Activated naive CD4-positive, alpha-beta T cell treated with anti-CD3 and anti-CD28 coated beads, Interleukin-2, amount 50 U/mL, for 24 hours (primary cell): ENCODE measurements around the gene RAMP3.
"Not testable (repeated sequence)": the region's sequence is repeated elsewhere in the genome, so short reads cannot be mapped to it uniquely, and the experiment has no call there.

Experiments used
- H3K27ac Mint-ChIP-seq: one replicate; pipeline ENCODE4 v1.8.0; 2021; ENCODE audit warnings: mild to moderate bottlenecking, mixed read lengths
- H3K27me3 Mint-ChIP-seq: one replicate; pipeline ENCODE4 v1.8.0; 2021; ENCODE audit warnings: mixed read lengths
- H3K36me3 Mint-ChIP-seq: one replicate; pipeline ENCODE4 v1.8.0; 2021; ENCODE audit warnings: mixed read lengths
- H3K4me1 Mint-ChIP-seq: one replicate; pipeline ENCODE4 v1.8.0; 2021; ENCODE audit warnings: mixed read lengths
- H3K4me3 Mint-ChIP-seq: one replicate; pipeline ENCODE4 v1.8.0; 2021; ENCODE audit warnings: mild to moderate bottlenecking, mixed read lengths
- H3K9me3 Mint-ChIP-seq: one replicate; pipeline ENCODE4 v1.8.0; 2021; ENCODE audit warnings: mixed read lengths

Gene RAMP3, protein sequence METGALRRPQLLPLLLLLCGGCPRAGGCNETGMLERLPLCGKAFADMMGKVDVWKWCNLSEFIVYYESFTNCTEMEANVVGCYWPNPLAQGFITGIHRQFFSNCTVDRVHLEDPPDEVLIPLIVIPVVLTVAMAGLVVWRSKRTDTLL

DNA sequence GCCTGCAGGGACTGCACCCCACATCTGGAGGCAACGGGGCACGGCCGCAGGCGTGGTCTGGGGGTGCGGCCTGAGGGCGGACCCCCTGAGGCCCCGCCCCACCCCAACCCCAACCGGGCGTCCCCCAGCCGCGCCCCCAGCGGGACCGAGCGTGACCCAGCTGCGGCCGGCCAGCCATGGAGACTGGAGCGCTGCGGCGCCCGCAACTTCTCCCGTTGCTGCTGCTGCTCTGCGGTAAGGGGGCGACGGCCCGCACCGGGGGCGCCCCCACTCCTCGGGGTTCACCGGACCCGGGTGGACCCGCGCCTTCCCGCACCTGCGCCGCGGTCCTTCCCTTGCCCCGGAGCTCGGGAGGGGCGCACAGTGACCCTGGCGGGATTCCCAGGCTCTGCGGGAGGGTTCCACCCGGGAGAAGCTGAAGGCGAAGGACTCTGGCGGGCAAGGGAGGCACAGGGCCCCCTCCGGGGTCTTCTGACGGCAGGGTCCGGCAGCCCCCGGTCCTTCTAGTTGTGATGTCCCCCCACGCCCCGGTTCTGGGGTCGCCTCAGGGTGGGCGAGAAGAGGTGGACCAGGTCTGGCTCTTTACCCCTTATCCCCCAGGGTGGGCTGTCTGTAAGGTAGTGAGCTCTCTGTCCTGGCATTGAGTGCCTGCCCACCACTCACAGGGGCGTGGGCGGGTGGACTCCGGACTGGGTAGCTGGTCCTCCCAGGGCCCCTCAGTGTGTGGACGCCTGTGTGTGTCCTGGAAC is at the start of gene RAMP3:
Gene RAMP3, plus strand, starts transcription at position 139 of the 749 bp plus-strand sequence. Its CDS starts 38 bp downstream, at position 177.
- Mint-ChIP-seq H3K27me3 (peaks cover 12% of the 10 kb centered on the region), H3K9me3 (no peaks in the 10 kb centered on the region), H3K27ac (no peak within 1 kb of the TSS), H3K4me3 (no peak within 1 kb of the TSS), H3K4me1 (peaks cover 6% of the 10 kb centered on the region), H3K36me3 (no peaks in the 10 kb centered on the region)

DNA sequence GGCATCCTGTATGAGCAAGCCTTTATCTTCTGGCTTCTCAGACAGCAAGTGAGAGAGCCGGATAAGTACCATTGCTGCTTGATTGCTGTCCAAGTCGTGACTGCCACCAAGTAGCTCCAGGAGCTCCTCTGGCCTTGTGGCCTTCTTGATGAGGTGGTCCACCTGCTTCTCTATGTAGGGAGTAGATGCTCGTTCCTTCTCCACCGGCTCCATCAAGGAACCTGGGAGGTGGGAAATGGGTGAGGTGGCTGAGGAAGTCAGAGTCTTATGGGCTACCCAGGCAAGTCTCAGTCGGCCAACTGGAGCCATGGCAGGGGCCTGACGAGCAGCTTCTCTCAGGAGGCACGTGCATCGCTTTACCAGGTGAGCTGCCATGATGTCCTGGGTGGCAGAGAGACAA is 48.7 kb upstream of the RAMP3 start:
- Mint-ChIP-seq H3K36me3 (peaks cover 24% of the 10 kb centered on the region), H3K4me3 (peak overlapping the region; percentile 78), H3K27ac (peak overlapping the region; percentile 72), H3K9me3 (no peaks in the 10 kb centered on the region), H3K27me3 (no peaks in the 10 kb centered on the region), H3K4me1 (peaks cover 52% of the 10 kb centered on the region)

- peaks cover 42% of the 10 kb centered on the region for H3K4me1 Mint-ChIP-seq
- peaks cover 24% of the 10 kb centered on the region for H3K36me3 Mint-ChIP-seq
- no peaks in the 10 kb centered on the region for H3K27me3 Mint-ChIP-seq
- peak within 1 kb of the TSS; percentile 96 for H3K4me3 Mint-ChIP-seq
- H3K9me3 Mint-ChIP-seq = no peaks in the 10 kb centered on the region
- peak within 1 kb of the TSS; percentile 98 for H3K27ac Mint-ChIP-seq
Observed at GRCh38 chr7:45111298-45112223, 46.0 kb upstream of the RAMP3 start, which contains the start of gene TBRG4. Gene TBRG4 (minus strand): TSS chr7:45111697. CDS start chr7:45109237, 2,460 bp downstream.

- Mint-ChIP-seq H3K27me3 (no peaks in the 10 kb centered on the region), H3K4me3 (peak overlapping the region; percentile 66), H3K9me3 (no peaks in the 10 kb centered on the region), H3K27ac (no peak overlapping the region), H3K4me1 (peaks cover 32% of the 10 kb centered on the region), H3K36me3 (peaks cover 19% of the 10 kb centered on the region)
Observed at GRCh38 chr7:45112648-45113047, 44.9 kb upstream of the RAMP3 start.

- not testable (repeated sequence) for H3K36me3 Mint-ChIP-seq, H3K9me3 Mint-ChIP-seq, H3K27ac Mint-ChIP-seq, H3K27me3 Mint-ChIP-seq, H3K4me3 Mint-ChIP-seq
- H3K4me1 Mint-ChIP-seq = peaks cover 17% of the 10 kb centered on the region
Observed at GRCh38 chr7:45114257-45114656, 43.3 kb upstream of the RAMP3 start.

DNA sequence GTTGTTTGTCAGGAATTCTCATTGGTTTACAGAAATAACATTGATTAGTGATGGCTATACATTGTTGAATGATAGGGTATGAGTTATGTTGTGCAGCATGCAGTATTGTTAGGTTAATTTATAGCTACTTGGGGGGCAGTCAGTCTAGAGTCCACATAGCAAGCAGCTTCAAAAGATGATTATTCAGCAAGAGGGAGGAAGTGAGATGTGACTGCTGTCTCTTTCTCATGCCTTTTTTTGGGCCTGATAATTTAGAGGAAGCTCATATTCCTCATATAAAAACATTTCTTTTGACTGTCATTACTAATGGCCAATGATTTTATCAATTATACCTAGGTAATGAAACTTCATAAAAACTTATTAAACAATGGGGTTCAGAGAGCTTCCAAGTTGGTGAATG is 42.7 kb upstream of the RAMP3 start:
- H3K36me3 Mint-ChIP-seq = peaks cover 7% of the 10 kb centered on the region
- no peak overlapping the region for H3K4me3 Mint-ChIP-seq
- H3K27ac Mint-ChIP-seq = no peak overlapping the region
- H3K9me3 Mint-ChIP-seq = no peaks in the 10 kb centered on the region
- H3K4me1 Mint-ChIP-seq = peaks cover 15% of the 10 kb centered on the region
- no peaks in the 10 kb centered on the region for H3K27me3 Mint-ChIP-seq

DNA sequence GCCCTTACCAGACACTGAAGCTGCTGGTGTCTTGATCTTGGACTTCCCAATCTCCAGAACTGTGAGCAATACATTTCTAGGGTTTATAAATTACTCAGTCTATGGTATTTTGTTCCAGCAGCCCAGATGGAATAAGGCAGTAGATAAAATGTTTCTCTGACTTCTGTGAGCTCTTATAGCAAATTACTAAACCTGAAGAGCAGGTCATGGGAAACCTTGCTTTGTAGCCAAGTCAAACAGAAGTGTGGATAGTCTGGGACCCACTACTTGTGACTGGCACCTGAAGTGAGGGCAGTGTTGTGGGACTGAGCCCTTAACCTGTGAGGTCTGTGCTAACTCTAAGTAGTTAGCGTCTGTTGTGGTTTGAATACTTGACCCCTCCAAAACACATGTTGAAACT is 41.5 kb upstream of the RAMP3 start:
- peaks cover 2% of the 10 kb centered on the region for H3K36me3 Mint-ChIP-seq
- H3K4me1 Mint-ChIP-seq = peaks cover 12% of the 10 kb centered on the region
- H3K27ac Mint-ChIP-seq = no peak overlapping the region
- no peaks in the 10 kb centered on the region for H3K27me3 Mint-ChIP-seq
- H3K9me3 Mint-ChIP-seq = no peaks in the 10 kb centered on the region
- H3K4me3 Mint-ChIP-seq = no peak overlapping the region

DNA sequence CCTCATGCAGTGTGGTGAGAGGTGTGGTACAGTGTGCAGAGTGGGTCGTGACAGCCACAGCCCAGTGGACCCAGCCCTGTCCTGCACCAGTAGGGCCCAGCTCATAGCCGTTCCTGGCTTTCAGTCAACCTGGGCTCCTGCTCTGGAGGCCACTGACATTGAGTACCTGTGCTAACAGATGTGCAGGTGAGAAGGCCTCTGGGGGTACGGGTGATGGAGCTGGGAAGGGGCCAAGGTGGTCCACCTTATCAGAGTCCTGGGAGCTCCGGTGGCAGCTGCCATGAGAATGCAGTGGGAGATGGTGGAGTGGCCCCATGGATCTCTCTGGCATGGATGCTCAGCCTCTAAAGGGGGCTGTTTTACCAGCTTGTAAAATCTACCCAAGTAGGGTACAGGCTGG is 40.0 kb upstream of the RAMP3 start:
- Mint-ChIP-seq H3K9me3 (no peaks in the 10 kb centered on the region), H3K36me3 (no peaks in the 10 kb centered on the region), H3K27me3 (no peaks in the 10 kb centered on the region), H3K4me1 (peaks cover 5% of the 10 kb centered on the region), H3K27ac (peak overlapping the region; percentile 55), H3K4me3 (no peak overlapping the region)

- Mint-ChIP-seq H3K4me3 (no peak overlapping the region), H3K27ac (no peak overlapping the region), H3K27me3 (no peaks in the 10 kb centered on the region), H3K9me3 (no peaks in the 10 kb centered on the region), H3K36me3 (no peaks in the 10 kb centered on the region), H3K4me1 (peaks cover 10% of the 10 kb centered on the region)
Observed at GRCh38 chr7:45118292-45118691, 39.3 kb upstream of the RAMP3 start.

DNA sequence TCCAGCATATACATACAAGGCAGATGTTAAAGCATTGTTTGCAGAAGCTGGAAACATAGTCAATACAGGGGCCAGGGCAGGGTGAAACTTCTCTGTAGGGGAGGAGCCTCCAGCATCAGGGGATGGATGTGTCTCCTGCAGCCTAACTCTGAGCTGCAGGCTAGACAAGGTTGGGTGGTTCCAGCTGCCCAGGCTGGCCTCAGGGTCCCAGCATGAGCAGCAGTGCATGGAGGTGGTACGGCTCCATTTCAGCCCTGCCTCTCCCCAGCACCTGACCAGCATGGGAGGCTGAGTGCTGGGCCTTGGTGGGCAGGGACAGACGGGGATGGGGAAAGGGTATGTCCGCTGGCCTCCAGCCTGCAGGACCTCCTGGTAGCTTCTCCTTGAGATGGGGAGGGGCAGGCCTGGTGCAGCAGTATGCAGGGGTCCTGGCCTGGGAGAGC is 38.7 kb upstream of the RAMP3 start:
- no peaks in the 10 kb centered on the region for H3K9me3 Mint-ChIP-seq
- no peaks in the 10 kb centered on the region for H3K27me3 Mint-ChIP-seq
- H3K4me1 Mint-ChIP-seq = peaks cover 15% of the 10 kb centered on the region
- H3K27ac Mint-ChIP-seq = no peak overlapping the region
- no peak overlapping the region for H3K4me3 Mint-ChIP-seq
- no peaks in the 10 kb centered on the region for H3K36me3 Mint-ChIP-seq

DNA sequence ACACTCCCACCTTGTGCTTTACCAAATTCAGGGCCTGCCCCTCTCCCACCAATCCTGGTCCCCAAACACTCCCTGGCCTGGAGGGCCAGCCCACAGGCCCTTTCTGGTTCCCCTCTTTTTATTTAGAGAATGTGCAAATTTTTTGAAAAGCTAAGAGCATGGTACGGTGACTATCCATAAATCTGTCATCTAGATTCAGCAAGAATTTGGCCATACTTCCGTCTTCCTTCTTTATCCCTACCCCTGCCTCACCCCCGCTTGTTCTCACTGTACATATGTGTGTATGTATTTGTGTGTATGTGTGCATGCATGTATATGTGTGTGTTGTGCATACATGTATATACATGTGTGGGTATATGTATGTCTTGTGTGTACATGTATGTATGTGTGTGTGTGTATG is 38.0 kb upstream of the RAMP3 start:
- Mint-ChIP-seq H3K9me3 (no peaks in the 10 kb centered on the region), H3K36me3 (no peaks in the 10 kb centered on the region), H3K4me3 (no peak overlapping the region), H3K4me1 (peaks cover 15% of the 10 kb centered on the region), H3K27ac (peak overlapping the region; percentile 5), H3K27me3 (no peaks in the 10 kb centered on the region)

GRCh38 chr7:45122975-45123860 is 34.4 kb upstream of the RAMP3 start:
- no peaks in the 10 kb centered on the region for H3K9me3 Mint-ChIP-seq
- H3K4me3 Mint-ChIP-seq = peak overlapping the region; percentile 19
- H3K27ac Mint-ChIP-seq = peak overlapping the region; percentile 90
- H3K36me3 Mint-ChIP-seq = no peaks in the 10 kb centered on the region
- peaks cover 15% of the 10 kb centered on the region for H3K4me1 Mint-ChIP-seq
- H3K27me3 Mint-ChIP-seq = no peaks in the 10 kb centered on the region

- no peaks in the 10 kb centered on the region for H3K36me3 Mint-ChIP-seq
- peak overlapping the region; percentile 90 for H3K27ac Mint-ChIP-seq
- H3K27me3 Mint-ChIP-seq = no peaks in the 10 kb centered on the region
- no peak overlapping the region for H3K4me3 Mint-ChIP-seq
- H3K4me1 Mint-ChIP-seq = peaks cover 15% of the 10 kb centered on the region
- H3K9me3 Mint-ChIP-seq = no peaks in the 10 kb centered on the region
Observed at GRCh38 chr7:45123913-45124710, 33.5 kb upstream of the RAMP3 start.

- Mint-ChIP-seq H3K4me1 (peaks cover 15% of the 10 kb centered on the region), H3K4me3 (no peak overlapping the region), H3K27me3 (no peaks in the 10 kb centered on the region), H3K36me3 (no peaks in the 10 kb centered on the region), H3K9me3 (no peaks in the 10 kb centered on the region), H3K27ac (no peak overlapping the region)
Observed at GRCh38 chr7:45125193-45125904, 32.2 kb upstream of the RAMP3 start.
